GM12865 (cell line): ENCODE measurements around the gene CLK1.

Experiments
- DNase-seq: peaks from one replicate; pipeline ENCODE4 v3.0.0; 2010; ENCODE audit warnings: low read depth
- H3K4me3 ChIP-seq: 2 replicates; pipeline ENCODE4 v1.5.1; 2011; ENCODE audit warnings: mild to moderate bottlenecking, low read depth, low read length, control low read depth
- CTCF ChIP-seq: IDR thresholded peaks from 2 replicates; pipeline ENCODE4 v1.5.1; 2011; ENCODE audit warnings: low read length, control low read depth, low read depth, inconsistent platforms; ENCODE audit not compliant: insufficient read depth; ENCODE audit errors: missing control alignments

CLK1 gene

DNA sequence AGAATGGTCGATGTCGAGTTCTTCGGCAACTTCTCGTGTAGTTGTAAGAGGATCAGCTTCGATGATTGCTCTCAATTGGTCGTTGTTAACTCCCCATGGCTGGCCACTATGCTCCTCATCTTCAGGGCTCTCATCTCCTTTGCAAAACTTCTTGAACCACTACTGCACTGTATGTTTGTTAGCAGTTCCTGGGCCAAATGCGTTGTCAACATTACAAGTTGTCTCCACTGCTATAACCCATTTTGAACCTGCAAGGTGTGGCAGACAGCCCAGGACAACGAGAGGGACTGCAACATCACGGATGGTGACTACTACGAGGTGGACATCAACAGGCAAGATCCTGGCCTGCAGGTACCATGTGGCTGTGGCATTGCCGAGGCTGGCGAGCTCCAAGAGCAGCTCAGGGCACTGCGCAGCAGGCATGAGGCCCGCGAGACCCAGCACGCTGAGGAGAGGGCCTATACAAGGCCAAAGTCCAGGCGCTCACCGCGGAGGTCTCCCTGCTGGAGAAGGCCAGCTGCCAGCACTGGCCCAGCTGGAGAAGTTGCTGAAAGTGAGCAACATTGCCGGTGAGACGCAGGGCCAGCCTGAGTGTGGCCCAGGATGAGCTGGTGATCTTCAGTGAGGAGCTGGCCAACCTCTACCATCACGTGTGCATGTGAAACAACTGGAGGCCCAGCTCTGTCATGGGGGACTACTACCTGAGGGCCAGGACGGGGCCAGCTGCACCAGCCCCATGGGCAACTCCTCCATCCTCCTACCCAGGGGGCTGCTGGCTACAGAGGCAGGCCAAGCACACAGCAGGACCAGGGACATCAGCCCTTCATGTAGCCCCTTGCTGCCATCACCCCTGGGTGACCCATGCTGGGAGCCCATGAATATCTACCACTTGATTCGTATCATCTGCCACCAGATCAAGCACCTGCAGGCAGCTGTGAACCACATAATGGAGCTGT, 20.2 kb downstream of the CLK1 start:
- DNase-seq = no peak
- TF ChIP-seq CTCF = no peak
- H3K4me3 ChIP-seq = no peak overlapping the region

GRCh38 chr2:200839513-200839912, 24.9 kb downstream of the CLK1 start:
- no peak for TF ChIP-seq CTCF
- no peak overlapping the region for H3K4me3 ChIP-seq
- DNase-seq = no peak

DNA sequence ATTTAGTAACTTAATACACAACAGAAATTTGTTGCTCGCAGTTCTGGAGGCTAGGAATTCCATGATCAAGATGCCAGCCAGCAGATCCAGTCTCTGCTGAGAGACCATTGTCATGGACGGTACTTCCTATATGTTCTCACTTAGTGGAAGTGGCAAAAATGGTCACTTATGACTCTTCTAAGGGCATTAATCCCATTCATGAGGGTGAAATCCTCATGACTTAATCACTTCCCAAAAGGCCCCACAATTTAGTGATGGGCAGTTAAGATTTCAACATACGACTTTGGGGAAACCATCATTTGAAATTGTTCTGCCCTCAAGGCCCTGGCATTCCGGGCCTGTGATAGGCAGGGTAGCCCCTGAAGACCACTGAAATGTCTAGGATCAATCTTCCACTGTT, 29.8 kb downstream of the CLK1 start:
- no peak for TF ChIP-seq CTCF
- DNase-seq = no peak
- H3K4me3 ChIP-seq = no peak overlapping the region

DNA sequence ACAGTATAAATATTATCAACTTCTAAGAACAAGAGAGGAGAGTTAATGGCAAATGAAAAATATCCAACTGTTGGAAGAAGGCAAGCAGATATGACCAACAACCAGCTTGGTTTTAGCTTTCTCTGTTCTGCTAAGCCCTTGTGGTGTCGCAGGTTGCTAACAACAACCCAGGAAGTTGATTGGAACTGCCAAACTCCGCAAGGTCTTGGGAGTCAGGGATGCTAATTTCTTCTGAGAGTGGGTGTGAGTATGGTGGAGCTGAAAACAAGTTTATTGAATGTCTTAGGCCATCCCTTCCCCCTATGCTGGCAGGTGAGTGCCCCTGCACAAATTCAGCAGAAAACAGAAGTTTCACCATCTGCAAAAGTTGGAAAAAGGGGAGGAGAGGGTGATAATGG, 35.2 kb downstream of the CLK1 start:
- TF ChIP-seq CTCF = no peak
- DNase-seq = no peak
- H3K4me3 ChIP-seq = no peak overlapping the region

DNA sequence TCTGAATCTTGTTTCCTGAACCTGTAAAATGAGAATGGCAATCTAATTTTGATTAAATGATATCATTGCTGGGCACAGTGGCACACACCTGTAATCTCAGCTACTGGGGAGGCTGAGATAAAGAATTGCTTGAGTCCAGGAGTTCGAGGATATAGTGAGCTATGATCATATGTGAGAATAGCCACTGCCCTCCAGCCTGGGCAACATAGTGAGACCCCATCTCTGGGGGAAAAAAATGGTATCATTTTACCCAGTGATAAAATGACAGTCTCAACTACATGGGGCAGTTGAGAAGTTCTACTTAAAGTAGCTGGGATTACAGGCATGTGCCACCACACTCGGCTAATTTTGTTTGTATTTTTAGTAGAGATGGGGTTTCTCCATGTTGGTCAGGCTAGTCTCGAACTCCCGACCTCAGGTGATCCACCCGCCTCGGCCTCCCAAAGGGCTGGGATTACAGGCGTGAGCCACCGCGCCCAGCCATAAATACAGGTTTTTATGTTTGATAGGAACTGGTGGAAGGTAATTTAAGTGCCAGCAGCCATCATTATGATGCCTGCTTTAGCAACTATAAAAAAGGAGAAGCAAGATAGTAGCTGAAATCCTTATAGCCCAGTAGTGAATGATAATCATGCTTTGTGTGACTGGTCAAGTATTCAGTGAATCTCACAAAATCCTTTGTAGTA, 35.7 kb downstream of the CLK1 start:
- H3K4me3 ChIP-seq = no peak overlapping the region
- DNase-seq = no peak
- no peak for TF ChIP-seq CTCF

DNA sequence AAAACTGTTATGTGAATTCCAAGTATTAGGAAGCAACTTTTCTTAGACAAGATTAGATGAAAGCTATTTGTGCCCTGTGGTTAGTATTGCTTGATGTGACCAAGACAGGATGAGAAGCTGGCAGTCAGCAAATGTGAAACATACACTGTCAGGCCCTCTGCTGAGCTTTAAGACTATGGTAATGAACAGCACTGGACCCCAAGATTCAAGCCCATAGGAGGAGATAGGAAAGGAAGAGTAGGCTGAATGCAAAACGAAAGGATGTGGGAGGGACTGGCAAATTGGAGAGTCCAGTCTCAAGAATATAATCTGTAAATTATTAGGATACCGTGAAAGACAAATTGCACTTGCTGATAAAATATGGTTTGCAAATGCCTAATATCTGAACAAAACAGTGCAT, 36.4 kb downstream of the CLK1 start:
- no peak for TF ChIP-seq CTCF
- DNase-seq = no peak
- no peak overlapping the region for H3K4me3 ChIP-seq
